ENCODE results near the gene CLSTN3.
A peak's percentile ranks its signal among the peaks of the same experiment; 100 is the strongest.

CLSTN3 gene

GRCh38 chr12:7188562-7189397, 58.6 kb downstream of the CLSTN3 start:
- peak; percentile 27 to 38 for DNase-seq (ENCODE audit: low read depth in 2 of 2)

- peak; percentile 79 to 81 for DNase-seq (ENCODE audit: low read depth in 2 of 2)
Measured at GRCh38 chr12:7189398-7190267, 59.5 kb downstream of the CLSTN3 start, which contains the start of gene PEX5. TSS of gene PEX5 (plus strand) at chr12:7189686. CDS start at chr12:7190378, 692 bp downstream.

GRCh38 chr12:7190268-7191055, 60.3 kb downstream of the CLSTN3 start:
- peak in 1 of 2 donors; percentile 8 for DNase-seq (ENCODE audit: low read depth in 2 of 2)

GRCh38 chr12:7193674-7194073, 63.5 kb downstream of the CLSTN3 start:
- no peak for DNase-seq (ENCODE audit: low read depth in 2 of 2)

- no peak for DNase-seq (ENCODE audit: low read depth in 2 of 2)
Measured at GRCh38 chr12:7197841-7198240, 67.7 kb downstream of the CLSTN3 start.

GRCh38 chr12:7203109-7203508, 72.9 kb downstream of the CLSTN3 start:
- no peak for DNase-seq (ENCODE audit: low read depth in 2 of 2)

- no peak for DNase-seq (ENCODE audit: low read depth in 2 of 2)
Measured at GRCh38 chr12:7205091-7205490, 74.9 kb downstream of the CLSTN3 start.

- no peak for DNase-seq (ENCODE audit: low read depth in 2 of 2)
Measured at GRCh38 chr12:7206691-7207090, 76.5 kb downstream of the CLSTN3 start.

- no peak for DNase-seq (ENCODE audit: low read depth in 2 of 2)
Measured at GRCh38 chr12:7207866-7208625, 77.9 kb downstream of the CLSTN3 start.
